IPS DF 19.7 (cell line): ENCODE results near the gene GTF2F1.
"Not testable (repeated sequence)": the region's sequence is repeated elsewhere in the genome, so short reads cannot be mapped to it uniquely, and the experiment has no call there.

Experiments used
- DNase-seq: peaks from one replicate; pipeline ENCODE4 v3.0.0-alpha.2; 2013; ENCODE audit warnings: low read depth, low spot score

The GTF2F1 gene

GRCh38 chr19:6393074-6393982 lies at the start of gene GTF2F1:
GTF2F1 (minus strand) TSS chr19:6393164; CDS start chr19:6392995, 169 bp downstream.
- DNase-seq, result peak; percentile 78

- no peak for DNase-seq
Measured at GRCh38 chr19:6442087-6442688, 49.2 kb upstream of the GTF2F1 start.

- no peak for DNase-seq
Measured at GRCh38 chr19:6440905-6441304, 47.9 kb upstream of the GTF2F1 start.

- no peak for DNase-seq
Measured at GRCh38 chr19:6439743-6440142, 46.8 kb upstream of the GTF2F1 start.

- no peak for DNase-seq
Measured at GRCh38 chr19:6433663-6434062, 40.7 kb upstream of the GTF2F1 start, which contains the start of gene SLC25A41. SLC25A41 (minus strand) TSS chr19:6433763; CDS start chr19:6433693, 70 bp downstream.

GRCh38 chr19:6433165-6433564 lies 40.2 kb upstream of the GTF2F1 start:
- DNase-seq, result no peak

GRCh38 chr19:6431891-6432290 lies 38.9 kb upstream of the GTF2F1 start:
- no peak for DNase-seq

- DNase-seq, result no peak
Measured at GRCh38 chr19:6429419-6430221, 36.7 kb upstream of the GTF2F1 start.

- not testable (repeated sequence) for DNase-seq
Measured at GRCh38 chr19:6428692-6429418, 35.9 kb upstream of the GTF2F1 start.

GRCh38 chr19:6427131-6427530 lies 34.2 kb upstream of the GTF2F1 start:
- no peak for DNase-seq

GRCh38 chr19:6425732-6426620 lies 33.0 kb upstream of the GTF2F1 start:
- DNase-seq, result no peak

- peak; percentile 99 for DNase-seq
Measured at GRCh38 chr19:6424939-6425731, 32.2 kb upstream of the GTF2F1 start.

- DNase-seq, result no peak
Measured at GRCh38 chr19:6424195-6424938, 31.4 kb upstream of the GTF2F1 start, which contains the start of gene KHSRP. KHSRP (minus strand) TSS chr19:6424811; CDS start chr19:6424701, 110 bp downstream.

GRCh38 chr19:6423499-6424194 lies 30.7 kb upstream of the GTF2F1 start:
- no peak for DNase-seq

- DNase-seq, result no peak
Measured at GRCh38 chr19:6421075-6422014, 28.4 kb upstream of the GTF2F1 start.

- no peak for DNase-seq
Measured at GRCh38 chr19:6418562-6418932, 25.6 kb upstream of the GTF2F1 start.
